H1 (cell line): ENCODE data around the gene CUZD1. TPM values are rescaled to one million over a fixed set of nuclear protein-coding genes. Genes with fewer than 3 reads are reported as not detected.
A peak's percentile ranks its signal among the peaks of the same experiment; 100 is the strongest.

Experiments
- CTCF ChIA-PET: fragments of 300-600 bp; sonication (Branson Sonifier 250); formaldehyde crosslinking; loops from one replicate; lab custom pipeline; 2021; ENCODE audit not compliant: partially characterized antibody; lab: Charles Lee
- POLR2A ChIA-PET: fragments of 300-600 bp; sonication (Branson Sonifier 250); formaldehyde crosslinking; loops from one replicate; lab custom pipeline; 2021; ENCODE audit warnings: inconsistent platforms; ENCODE audit not compliant: partially characterized antibody; lab: Charles Lee
- DNase-seq, 2 experiments: peaks; one replicate each; pipeline versions ENCODE4 v3.0.0 to v3.0.0-alpha.2; 2010 to 2022; ENCODE audit warnings: low spot score in 2 of 2, low read depth in 1 of 2, mixed read lengths in 1 of 2
- FAIRE-seq: peaks from 2 replicates; lab custom pipeline; 2011; peaks lifted over from hg19 to GRCh38; lab: Jason Lieb, UNC
- H2AFZ ChIP-seq: 2 replicates; pipeline ENCODE4 v1.8.1; 2012; ENCODE audit warnings: low read length, inconsistent platforms
- H2AK5ac ChIP-seq: 2 replicates; pipeline ENCODE4 v1.6.1; 2013; ENCODE audit warnings: low read depth, low read length
- H2BK120ac ChIP-seq: replicated peaks from 2 replicates; pipeline ENCODE3; 2013; ENCODE audit warnings: low read depth, low read length, inconsistent platforms
- H2BK12ac ChIP-seq: 2 replicates; pipeline ENCODE4 v1.6.1; 2013; ENCODE audit warnings: low read depth, low read length
- H2BK15ac ChIP-seq: 2 replicates; pipeline ENCODE4 v1.6.1; 2013; ENCODE audit warnings: low read length
- H2BK20ac ChIP-seq: 2 replicates; pipeline ENCODE4 v1.6.1; 2013; ENCODE audit warnings: low read length
- H2BK5ac ChIP-seq: 2 replicates; pipeline ENCODE4 v1.6.1; 2013; ENCODE audit warnings: low read depth, low read length
- H3K14ac ChIP-seq: 2 replicates; pipeline ENCODE4 v1.6.1; 2013; ENCODE audit warnings: inconsistent platforms; ENCODE audit not compliant: insufficient read length
- H3K18ac ChIP-seq: 2 replicates; pipeline ENCODE4 v1.6.1; 2013; ENCODE audit warnings: low read length; ENCODE audit errors: extremely low read depth
- H3K23ac ChIP-seq: 2 replicates; pipeline ENCODE4 v1.6.1; 2013; ENCODE audit warnings: inconsistent platforms; ENCODE audit not compliant: insufficient read length
- H3K23me2 ChIP-seq: 2 replicates; pipeline ENCODE4 v1.6.1; 2013; ENCODE audit warnings: low read depth, low read length
- H3K27ac ChIP-seq: 2 replicates; pipeline ENCODE4 v1.6.1; 2011; ENCODE audit warnings: low read depth, low read length, inconsistent platforms
- H3K27me3 ChIP-seq, 4 experiments: replicated peaks in 1 of 4; 1 replicate in 1 of 4; 2 replicates in 3 of 4; pipeline versions ENCODE4 v1.6.1 to v1.8.1; 2011 to 2013; ENCODE audit warnings: low read length in 3 of 4, mild to moderate bottlenecking in 3 of 4, inconsistent platforms in 2 of 4, mixed read lengths in 2 of 4, moderate library complexity in 1 of 4; ENCODE audit not compliant: control insufficient read depth in 3 of 4, insufficient read depth in 3 of 4; ENCODE audit errors: extremely low read depth in 1 of 4
- H3K36me3 ChIP-seq, 4 experiments: 2 replicates each; pipeline versions ENCODE4 v1.6.1 to v1.8.1; 2011 to 2013; ENCODE audit warnings: mild to moderate bottlenecking in 4 of 4, low read length in 3 of 4, moderate library complexity in 2 of 4, control low read depth in 1 of 4, inconsistent platforms in 1 of 4; ENCODE audit not compliant: insufficient read depth in 4 of 4, control insufficient read depth in 2 of 4
- H3K4ac ChIP-seq: replicated peaks from 2 replicates; pipeline ENCODE3; 2013; ENCODE audit warnings: low read length, low read depth, mixed read lengths, inconsistent platforms; ENCODE audit not compliant: insufficient read length
- H3K4me1 ChIP-seq, 4 experiments: replicated peaks in 1 of 4; 1 replicate in 1 of 4; 2 replicates in 3 of 4; pipeline versions ENCODE4 v1.6.1 to v1.8.1; 2011 to 2013; ENCODE audit warnings: low read length in 3 of 4, inconsistent platforms in 2 of 4, mixed read lengths in 1 of 4; ENCODE audit not compliant: insufficient read depth in 4 of 4, control insufficient read depth in 3 of 4
- H3K4me2 ChIP-seq, 2 experiments: 2 replicates each; pipeline versions ENCODE4 v1.6.1 to v1.8.1; 2011 to 2013; ENCODE audit warnings: low read depth in 2 of 2, low read length in 2 of 2, control low read depth in 1 of 2, inconsistent platforms in 1 of 2, mild to moderate bottlenecking in 1 of 2; ENCODE audit not compliant: insufficient read depth in 1 of 2
- H3K4me3 ChIP-seq, 4 experiments: fragments of 200-600, 300-600 bp in 1 of 4; sonication (generic), shearing (Covaris generic), sonication (Bioruptor Twin) in 1 of 4; 2 replicates each; pipeline versions ENCODE4 v1.5.1 to v1.8.1; 2011 to 2016; ENCODE audit warnings: low read length in 4 of 4, low read depth in 3 of 4, control low read depth in 2 of 4, inconsistent platforms in 2 of 4, mild to moderate bottlenecking in 2 of 4, mixed read lengths in 1 of 4, moderate library complexity in 1 of 4; ENCODE audit not compliant: insufficient read depth in 2 of 4; ENCODE audit errors: extremely low read depth in 1 of 4
- H3K56ac ChIP-seq: replicated peaks from 2 replicates; pipeline ENCODE3; 2013; ENCODE audit warnings: low read depth, mild to moderate bottlenecking, mixed read lengths, low read length, inconsistent platforms; ENCODE audit not compliant: insufficient read length
- H3K79me1 ChIP-seq: 2 replicates; pipeline ENCODE4 v1.6.1; 2013; ENCODE audit warnings: low read depth, low read length, control low read depth
- H3K79me2 ChIP-seq, 2 experiments: 2 replicates each; pipeline versions ENCODE4 v1.6.1 to v1.8.1; 2012 to 2013; ENCODE audit warnings: low read length in 2 of 2, mild to moderate bottlenecking in 2 of 2, inconsistent platforms in 1 of 2; ENCODE audit not compliant: insufficient read depth in 2 of 2, control insufficient read depth in 1 of 2
- H3K9ac ChIP-seq, 4 experiments: replicated peaks in 1 of 4; 1 replicate in 1 of 4; 2 replicates in 3 of 4; pipeline versions ENCODE4 v1.6.1 to v1.8.1; 2011 to 2013; ENCODE audit warnings: low read depth in 3 of 4, low read length in 3 of 4, control low read depth in 2 of 4, mild to moderate bottlenecking in 2 of 4, moderate library complexity in 2 of 4, inconsistent platforms in 1 of 4; ENCODE audit errors: extremely low read depth in 1 of 4
- H3K9me3 ChIP-seq, 2 experiments: 2 replicates each; pipeline versions ENCODE4 v1.6.1 to v1.8.1; 2012 to 2013; ENCODE audit warnings: mild to moderate bottlenecking in 2 of 2, moderate library complexity in 2 of 2, control low read depth in 1 of 2, inconsistent platforms in 1 of 2, low read depth in 1 of 2, low read length in 1 of 2, mixed read lengths in 1 of 2; ENCODE audit not compliant: insufficient read depth in 2 of 2
- H4K20me1 ChIP-seq, 2 experiments: replicated peaks in 1 of 2; 2 replicates each; pipeline versions ENCODE3 to v1.8.1; 2011 to 2013; ENCODE audit warnings: inconsistent platforms in 2 of 2, low read length in 2 of 2, mild to moderate bottlenecking in 1 of 2; ENCODE audit not compliant: insufficient read depth in 2 of 2, control insufficient read depth in 1 of 2
- H4K5ac ChIP-seq: 2 replicates; pipeline ENCODE4 v1.6.1; 2013; ENCODE audit warnings: low read length, low read depth, mixed read lengths, inconsistent platforms; ENCODE audit not compliant: insufficient read length
- H4K8ac ChIP-seq: 2 replicates; pipeline ENCODE4 v1.8.0; 2013; ENCODE audit warnings: mild to moderate bottlenecking, moderate library complexity, low read length, inconsistent platforms; ENCODE audit not compliant: insufficient read depth; ENCODE audit errors: extremely low read depth
- H4K91ac ChIP-seq: replicated peaks from 2 replicates; pipeline ENCODE3; 2013; ENCODE audit warnings: low read length, mixed read lengths, inconsistent platforms; ENCODE audit not compliant: insufficient read length
- ATF3 ChIP-seq: IDR thresholded peaks from 2 replicates; pipeline ENCODE4 v1.6.1; 2011; ENCODE audit warnings: low read depth, mild to moderate bottlenecking, low read length; ENCODE audit not compliant: insufficient read depth
- CHD1 ChIP-seq: IDR thresholded peaks from 2 replicates; pipeline ENCODE4 v1.6.1; 2012; ENCODE audit warnings: low read depth, low read length, improper control_type of control experiment
- CHD2 ChIP-seq: IDR thresholded peaks from 2 replicates; pipeline ENCODE4 v1.6.1; 2012; ENCODE audit warnings: low read length, improper control_type of control experiment
- E2F6 ChIP-seq: IDR thresholded peaks from 2 replicates; pipeline ENCODE4 v1.6.1; 2012; ENCODE audit warnings: inconsistent platforms
- EGR1 ChIP-seq: IDR thresholded peaks from 2 replicates; pipeline ENCODE4 v1.6.1; 2011; ENCODE audit warnings: low read depth, low read length, borderline replicate concordance
- MAFK ChIP-seq: IDR thresholded peaks from 2 replicates; pipeline ENCODE4 v1.6.1; 2012; ENCODE audit warnings: low read depth, mild to moderate bottlenecking, improper control_type of control experiment, low read length
- NANOG ChIP-seq: IDR thresholded peaks from 2 replicates; pipeline ENCODE4 v1.6.1; 2011; ENCODE audit warnings: low read length, low read depth, mild to moderate bottlenecking, inconsistent platforms; ENCODE audit not compliant: insufficient read depth, poor library complexity, severe bottlenecking
- PHF8 ChIP-seq: fragments of 200-600 bp; sonication (generic); conservative IDR thresholded peaks from 2 replicates; pipeline ENCODE4 v1.7.1; 2012; ENCODE audit warnings: low read depth, mild to moderate bottlenecking, inconsistent platforms, low read length, moderate library complexity
- RFX5 ChIP-seq: IDR thresholded peaks from 2 replicates; pipeline ENCODE4 v1.6.1; 2011; ENCODE audit warnings: low read depth, low read length, improper control_type of control experiment, borderline replicate concordance
- SIX5 ChIP-seq: IDR thresholded peaks from 2 replicates; pipeline ENCODE4 v1.6.1; 2011; ENCODE audit warnings: mild to moderate bottlenecking, low read depth, low read length
- TBP ChIP-seq: IDR thresholded peaks from 2 replicates; pipeline ENCODE4 v1.6.1; 2011; ENCODE audit warnings: low read depth, low read length, improper control_type of control experiment
- WGBS, 2 experiments: shearing (Covaris generic) in 1 of 2; methylation state at CpG; one replicate each; pipeline versions ENCODE4 v1.1.6 to v1.1.7; 2013 to 2015; ENCODE audit warnings: low lambda C conversion rate in 2 of 2, mixed read lengths in 2 of 2, inconsistent platforms in 1 of 2, low coverage in 1 of 2, missing lambda C conversion rate in 1 of 2; ENCODE audit not compliant: insufficient replicate concordance in 2 of 2, insufficient coverage in 1 of 2, insufficient read length in 1 of 2; ENCODE audit errors: extremely low coverage in 1 of 2, missing lambda C conversion rate in 1 of 2; 5-methylcytosine and 5-hydroxymethylcytosine counted together
- polyA plus RNA-seq, 7 experiments: library from polyadenylated mRNA; depleted of rRNA in 3 of 7; stranded (reverse) in 5 of 7; unstranded in 2 of 7; fragments of >200 nt in 5 of 7; fragments of 200-250 nt in 2 of 7; gene quantifications; 1 replicate in 5 of 7; 2 replicates in 1 of 7; 4 replicates in 1 of 7; pipeline versions ENCODE4 v1.2.1 to v1.2.3, GENCODE V29; 2011 to 2013; ENCODE audit warnings: missing spikeins in 2 of 7, mixed read lengths in 2 of 7
- total RNA-seq: library from RNA; stranded (reverse); fragmentation: NEBNext Ultra II Directional; extraction: Animal tissue kit (Norgen Biotek cat#: 25700); gene quantifications from 2 replicates; pipeline ENCODE4 v1.2.1, GENCODE V29; 2021

CUZD1 gene
- total and polyA plus RNA-seq, 2 of the 8 experiments (the other 6 are each of a cell fraction or from before 2014, with no cell fraction given), result 11.9 to 30.0 TPM

GRCh38 chr10:122829454-122829853 lies 16.2 kb downstream of the CUZD1 start:
- no peak overlapping the region for H3K23ac ChIP-seq
- H4K91ac ChIP-seq, result peak overlapping the region; percentile 19
- FAIRE-seq (no peak), DNase-seq (no peak)
- peak overlapping the region; percentile 48; the same call in 1 of the 2 replicates for H3K18ac ChIP-seq
- no peak overlapping the region for H2BK12ac ChIP-seq
- WGBS, 2 experiments, result 78% methylated on average over 8 of the region's 8 CpGs; no CpG with 5 or more reads in 1 of the 2 experiments
- no peaks in the 10 kb centered on the region for H3K27me3 ChIP-seq
- no peak overlapping the region for H2BK120ac ChIP-seq
- peaks cover 0 to 3% (median 0%) of the 10 kb centered on the region in 4 experiments; a peak in 1 of 7 replicates for H3K4me1 ChIP-seq
- 0 out of 2 replicates have a peak overlapping the region, but pooled peaks have one; percentile 1 for H4K8ac ChIP-seq
- no peak overlapping the region for H3K4me2 ChIP-seq
- ChIA-PET POLR2A (interaction anchor here (1.1 kb wide), 1 partner anchor 9 kb away, joined by 4 read pairs; no protein-coding TSS in a partner anchor), CTCF (interaction anchor here (0.7 kb wide), 1 partner anchor 103 kb away, joined by 4 read pairs; no protein-coding TSS in a partner anchor)
- H3K79me2 ChIP-seq, result no peaks in the 10 kb centered on the region
- no peak overlapping the region for H4K5ac ChIP-seq
- peaks cover 0 to 15% (median 5%) of the 10 kb centered on the region in 4 experiments; a peak in 4 of 8 replicates for H3K36me3 ChIP-seq
- no peak overlapping the region for H2BK5ac ChIP-seq
- peak overlapping the region; percentile 50; the same call in 1 of the 2 replicates for H2AFZ ChIP-seq
- no peak overlapping the region for H2BK20ac ChIP-seq
- no peak overlapping the region for H2AK5ac ChIP-seq
- H4K20me1 ChIP-seq, result no peaks in the 10 kb centered on the region
- H2BK15ac ChIP-seq, result no peak overlapping the region
- no peak overlapping the region for H3K9ac ChIP-seq
- TF ChIP-seq EGR1, result no peak
- no peak for TF ChIP-seq NANOG
- no peak for TF ChIP-seq ATF3
- TF ChIP-seq RFX5, result no peak
- no peak for TF ChIP-seq MAFK
- no peak for TF ChIP-seq TBP
- no peak for TF ChIP-seq CHD2
- no peak for TF ChIP-seq CHD1
- TF ChIP-seq SIX5, result no peak
- TF ChIP-seq PHF8, result no peak
- TF ChIP-seq E2F6, result no peak
- H3K79me1 ChIP-seq, result no peaks in the 10 kb centered on the region
- H3K27ac ChIP-seq, result no peak overlapping the region
- H3K14ac ChIP-seq, result no peak overlapping the region
- H3K23me2 ChIP-seq, result no peaks in the 10 kb centered on the region
- no peaks in the 10 kb centered on the region for H3K9me3 ChIP-seq
- no peak overlapping the region for H3K56ac ChIP-seq
- H3K4ac ChIP-seq, result no peak overlapping the region
- no peak overlapping the region for H3K4me3 ChIP-seq
